Breast epithelium (tissue), 4 donors: Measurements from ENCODE around the gene ATP1B2. TPM values are rescaled to one million over a fixed set of nuclear protein-coding genes. Genes with fewer than 3 reads are reported as not detected.
A peak's percentile ranks its signal among the peaks of the same experiment; 100 is the strongest.

ENCODE experiments used
- DNase-seq, 2 donors: peaks; one replicate each; pipeline ENCODE4 v3.0.0-alpha.2; 2019; ENCODE audit warnings: low spot score in 2 of 2
- H3K27ac ChIP-seq, 2 donors: fragments of 200-600 bp; sonication (generic) in 1 of 2; one replicate each; pipeline ENCODE4 v1.5.1; 2016 to 2019; ENCODE audit warnings: mild to moderate bottlenecking in 1 of 2
- H3K27me3 ChIP-seq, 2 donors: fragments of 200-600 bp; sonication (generic) in 1 of 2; one replicate each; pipeline versions ENCODE4 v1.5.1 to v1.6.0; 2017 to 2019; ENCODE audit warnings: control low read depth in 1 of 2, mild to moderate bottlenecking in 1 of 2
- H3K36me3 ChIP-seq: fragments of 200-600 bp; one replicate; pipeline ENCODE4 v1.5.1; 2019
- H3K4me1 ChIP-seq, 2 donors: fragments of 200-600 bp; sonication (generic); one replicate each; pipeline ENCODE4 v1.5.1; 2016 to 2019; ENCODE audit warnings: control low read depth in 1 of 2
- H3K4me3 ChIP-seq, 3 donors: fragments of 200-600 bp; sonication (generic); 1 replicate in 2 of 3; 2 replicates in 1 of 3; pipeline ENCODE4 v1.5.1; 2016 to 2019; ENCODE audit warnings: mild to moderate bottlenecking in 3 of 3, moderate library complexity in 2 of 3
- H3K9me3 ChIP-seq, 2 donors: fragments of 200-600 bp; sonication (generic) in 1 of 2; one replicate each; pipeline ENCODE4 v1.5.1; 2016 to 2019; ENCODE audit warnings: control low read depth in 1 of 2
- POLR2A ChIP-seq: fragments of 450-650 bp; IDR thresholded peaks from one replicate; pipeline ENCODE4 v1.6.1; 2016; ENCODE audit warnings: antibody characterized with exemption, mild to moderate bottlenecking, moderate library complexity
- POLR2AphosphoS5 ChIP-seq, 3 donors: sonication (generic); formaldehyde crosslinking; IDR thresholded peaks; one replicate each; pipeline ENCODE4 v1.6.1; 2017; ENCODE audit warnings: antibody characterized with exemption in 3 of 3
- intact Hi-C: fragments of 100-400 bp; cut with DNase I; formaldehyde crosslinking; loops from one replicate; pipeline ENCODE4 v1.15.1; 2023; ENCODE audit warnings: low total_unique reads
- total RNA-seq, 3 donors: library from RNA; depleted of rRNA; stranded (reverse); fragments of >200 nt; gene quantifications; one replicate each; pipeline ENCODE4 v1.1.0, GENCODE V29; 2016
- TF ChIP-seq, protein P1 (sequence below), 3 donors: fragments of 450-650 bp; IDR thresholded peaks; one replicate each; pipeline ENCODE4 v1.5.1; 2016 to 2017; ENCODE audit warnings: antibody characterized with exemption in 3 of 3, mild to moderate bottlenecking in 3 of 3, moderate library complexity in 3 of 3

ATP1B2 gene
- total RNA-seq, 3 donors from 2014 or later = 0.16 to 1.2 (median 0.98) TPM

DNA sequence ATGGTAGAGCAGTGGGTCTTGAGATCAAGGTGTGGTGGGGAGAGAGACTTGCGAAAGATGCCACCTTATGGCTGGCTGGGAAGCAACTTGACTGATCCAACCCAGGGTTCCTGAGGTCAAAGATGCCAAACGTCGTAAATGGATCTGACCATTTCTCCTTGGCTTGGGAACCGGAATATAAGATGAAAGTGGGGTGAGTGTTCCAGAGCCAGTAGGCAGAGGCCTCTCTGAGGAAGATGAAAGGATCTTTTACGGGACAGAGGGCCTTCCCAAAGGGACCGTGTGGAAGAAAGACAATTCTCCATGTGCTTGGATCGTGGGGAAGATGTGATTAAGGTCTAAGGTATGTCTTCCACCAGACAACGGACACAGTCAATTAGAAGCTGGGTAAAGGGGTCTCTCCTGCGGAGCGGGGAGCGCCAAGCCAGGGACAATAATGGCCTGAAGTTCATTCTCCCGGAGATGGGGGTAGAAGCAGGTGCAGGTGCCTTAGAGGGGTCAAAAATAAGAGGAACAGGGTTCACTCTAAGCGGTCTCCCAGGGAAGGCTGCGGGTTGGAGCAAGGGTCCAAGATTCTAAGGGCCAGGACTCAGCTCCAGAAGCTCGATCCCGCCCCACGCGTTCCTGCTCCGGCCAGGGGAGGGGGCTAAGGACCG, 36.8 kb upstream of the ATP1B2 start:
- H3K4me3 ChIP-seq = peak overlapping the region; percentile 85 to 97 (median 86)
- H3K9me3 ChIP-seq = no peaks in the 10 kb centered on the region
- intact Hi-C loops = no loop called here
- H3K27me3 ChIP-seq = no peaks in the 10 kb centered on the region
- DNase-seq = no peak
- H3K27ac ChIP-seq = peak overlapping the region; percentile 92 to 99
- peaks cover 0 to 21% of the 10 kb centered on the region in 2 donors for H3K4me1 ChIP-seq
- no peaks in the 10 kb centered on the region for H3K36me3 ChIP-seq
- TF ChIP-seq POLR2A (no peak), POLR2AphosphoS5 (IDR thresholded peaks at IDR 0.05) (no peak)
- TF ChIP-seq, protein P1, sequence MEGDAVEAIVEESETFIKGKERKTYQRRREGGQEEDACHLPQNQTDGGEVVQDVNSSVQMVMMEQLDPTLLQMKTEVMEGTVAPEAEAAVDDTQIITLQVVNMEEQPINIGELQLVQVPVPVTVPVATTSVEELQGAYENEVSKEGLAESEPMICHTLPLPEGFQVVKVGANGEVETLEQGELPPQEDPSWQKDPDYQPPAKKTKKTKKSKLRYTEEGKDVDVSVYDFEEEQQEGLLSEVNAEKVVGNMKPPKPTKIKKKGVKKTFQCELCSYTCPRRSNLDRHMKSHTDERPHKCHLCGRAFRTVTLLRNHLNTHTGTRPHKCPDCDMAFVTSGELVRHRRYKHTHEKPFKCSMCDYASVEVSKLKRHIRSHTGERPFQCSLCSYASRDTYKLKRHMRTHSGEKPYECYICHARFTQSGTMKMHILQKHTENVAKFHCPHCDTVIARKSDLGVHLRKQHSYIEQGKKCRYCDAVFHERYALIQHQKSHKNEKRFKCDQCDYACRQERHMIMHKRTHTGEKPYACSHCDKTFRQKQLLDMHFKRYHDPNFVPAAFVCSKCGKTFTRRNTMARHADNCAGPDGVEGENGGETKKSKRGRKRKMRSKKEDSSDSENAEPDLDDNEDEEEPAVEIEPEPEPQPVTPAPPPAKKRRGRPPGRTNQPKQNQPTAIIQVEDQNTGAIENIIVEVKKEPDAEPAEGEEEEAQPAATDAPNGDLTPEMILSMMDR (IDR thresholded peaks at IDR 0.05) = no peak

DNA sequence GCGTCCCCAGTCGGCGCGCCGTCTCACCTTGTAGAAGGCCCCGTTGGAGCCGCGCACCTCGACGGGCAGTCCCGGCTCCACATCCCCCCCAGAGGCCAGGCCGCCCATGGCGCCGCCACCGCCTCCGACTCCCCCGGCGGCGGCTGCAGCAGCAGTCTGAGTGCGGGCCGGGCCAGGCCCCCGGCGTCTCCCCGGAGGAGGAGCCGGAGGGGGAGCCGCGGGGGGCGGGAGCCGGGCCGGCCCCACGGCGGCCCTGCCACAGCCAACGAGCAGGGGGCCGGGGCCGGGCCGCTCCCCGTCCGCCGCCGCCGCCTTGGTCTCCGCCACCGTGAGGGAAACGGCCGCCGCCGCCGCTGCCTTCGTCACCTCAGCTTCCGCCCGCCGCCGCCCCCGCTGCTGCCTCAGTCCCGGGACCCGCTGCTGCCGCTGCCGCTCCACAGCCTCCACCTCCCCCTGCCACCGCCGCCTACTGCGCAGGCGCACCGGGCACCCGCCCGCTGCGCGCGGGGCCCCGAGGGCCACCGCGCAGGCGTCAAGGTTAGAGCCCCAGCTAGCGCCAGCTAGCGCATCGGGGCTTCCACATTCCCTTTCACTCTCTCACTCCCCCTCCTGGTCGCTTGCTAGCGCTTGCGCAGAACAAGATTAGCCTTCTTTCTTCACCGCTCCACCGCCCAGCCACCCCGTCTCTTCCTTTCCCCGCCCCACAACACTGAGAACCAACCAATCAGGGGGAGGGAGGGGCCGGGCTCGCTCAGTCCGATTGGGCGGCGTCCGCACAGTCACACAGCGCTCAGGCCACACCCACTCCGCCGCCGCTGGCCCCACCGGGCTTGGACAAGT, 36.1 kb upstream of the ATP1B2 start, which contains the start of gene FXR2:
TSS of gene FXR2 (minus strand) at position 473 of the 840 bp plus-strand sequence. CDS start at position 108, 365 bp downstream.
- Histone ChIP-seq H3K9me3 (no peaks in the 10 kb centered on the region), H3K27me3 (no peaks in the 10 kb centered on the region), H3K4me3 (peak within 1 kb of the TSS; percentile 85 to 97 (median 86)), H3K4me1 (peaks cover 0 to 21% of the 10 kb centered on the region in 2 donors), H3K36me3 (no peaks in the 10 kb centered on the region), H3K27ac (peak within 1 kb of the TSS; percentile 92 to 99)
- peak; percentile 100 for DNase-seq
- peak in 2 of 3 donors; percentile 19 to 44 for TF ChIP-seq POLR2AphosphoS5 (IDR thresholded peaks at IDR 0.05)
- no peak for TF ChIP-seq POLR2A
- TF ChIP-seq, protein P1 (IDR thresholded peaks at IDR 0.05) = peak; percentile 48 to 73 (median 51)
- intact Hi-C loops = no loop called here

DNA sequence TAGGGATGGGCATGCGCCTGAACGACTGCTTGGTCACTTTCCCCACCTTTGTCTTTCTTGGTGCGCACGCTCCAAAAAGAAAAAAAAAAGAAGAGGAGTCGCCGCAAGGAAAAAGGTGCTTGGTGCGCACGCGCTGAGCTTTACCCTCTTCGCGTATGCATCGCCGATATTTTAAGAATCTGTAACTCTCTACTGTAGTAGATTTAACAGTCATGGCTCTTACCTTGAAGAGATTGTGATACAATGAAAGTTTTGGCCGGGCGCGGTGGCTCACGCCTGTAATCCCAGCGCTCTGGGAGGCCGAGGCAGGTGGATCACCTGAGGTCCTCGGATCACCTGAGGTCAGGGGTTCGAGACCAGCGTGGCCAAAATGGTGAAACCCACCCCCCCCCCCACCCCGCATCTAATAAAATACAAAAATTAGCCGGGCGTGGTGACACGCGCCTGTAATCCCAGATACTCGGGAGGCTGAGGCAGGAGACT, 35.4 kb upstream of the ATP1B2 start:
- DNase-seq = no peak
- Histone ChIP-seq H3K4me1 (peaks cover 0 to 21% of the 10 kb centered on the region in 2 donors), H3K4me3 (peak overlapping the region; percentile 85 to 97 (median 86)), H3K36me3 (no peaks in the 10 kb centered on the region), H3K27me3 (no peaks in the 10 kb centered on the region), H3K9me3 (no peaks in the 10 kb centered on the region), H3K27ac (peak overlapping the region; percentile 90 to 92)
- intact Hi-C loops = no loop called here
- TF ChIP-seq POLR2AphosphoS5 (IDR thresholded peaks at IDR 0.05) = peak in 2 of 3 donors; percentile 31 to 36
- TF ChIP-seq POLR2A = no peak
- TF ChIP-seq, protein P1 (IDR thresholded peaks at IDR 0.05) = no peak

DNA sequence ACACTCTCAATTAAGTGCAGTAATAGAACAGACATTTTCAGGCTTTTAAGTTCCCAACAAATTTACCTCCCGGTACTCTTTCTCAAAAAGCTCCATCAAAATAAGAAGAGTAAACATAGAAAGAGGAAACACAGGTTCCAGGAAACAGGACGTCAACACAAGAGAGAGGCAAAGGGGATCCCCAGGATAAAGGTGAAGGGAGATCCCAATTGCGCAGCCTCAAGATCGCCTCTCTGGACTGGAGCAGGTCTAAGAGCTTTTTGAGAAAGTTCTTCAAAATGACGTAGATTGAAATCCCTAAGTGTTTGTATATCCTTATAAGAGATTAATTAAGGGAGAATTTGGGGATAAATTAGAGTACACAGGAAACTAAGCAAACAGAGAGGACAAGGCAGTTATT, 32.1 kb upstream of the ATP1B2 start:
- intact Hi-C loops = loop anchor here (1.0 kb wide), 1 partner anchor 13 kb away; no protein-coding TSS in a partner anchor
- DNase-seq = no peak
- Histone ChIP-seq H3K27ac (no peak overlapping the region), H3K27me3 (no peaks in the 10 kb centered on the region), H3K4me3 (no peak overlapping the region), H3K36me3 (no peaks in the 10 kb centered on the region), H3K9me3 (no peaks in the 10 kb centered on the region), H3K4me1 (peaks cover 0 to 2% of the 10 kb centered on the region in 2 donors)
- TF ChIP-seq POLR2AphosphoS5 (IDR thresholded peaks at IDR 0.05) (no peak), POLR2A (no peak)
- TF ChIP-seq, protein P1 (IDR thresholded peaks at IDR 0.05) = no peak
